Measurements from ENCODE around the gene CRLF2.
"Not testable (repeated sequence)": the region's sequence is repeated elsewhere in the genome, so short reads cannot be mapped to it uniquely, and the experiment has no call there.

- not testable (repeated sequence) for TF ChIP-seq CTCF (IDR thresholded peaks at IDR 0.05 in 2 of 3, conservative IDR thresholded peaks at IDR 0.05 in 1 of 3; ENCODE audit: borderline replicate concordance in 1 of 3, insufficient read depth in 1 of 3, low read depth in 2 of 3, low read length in 2 of 3); EZH2 (IDR thresholded peaks at IDR 0.05); JUND (IDR thresholded peaks at IDR 0.05); POLR2AphosphoS5 (IDR thresholded peaks at IDR 0.05; ENCODE audit: low read depth, low read length); CEBPB (IDR thresholded peaks at IDR 0.05; ENCODE audit: low read depth); YY1 (IDR thresholded peaks at IDR 0.05; ENCODE audit: extremely low read depth, insufficient replicate concordance, low read depth, low read length); SRF (IDR thresholded peaks at IDR 0.05; ENCODE audit: low read depth); TCF7L2 (IDR thresholded peaks at IDR 0.05; ENCODE audit: borderline replicate concordance, extremely low read depth, insufficient read depth, insufficient read length); RAD21 (IDR thresholded peaks at IDR 0.05; ENCODE audit: low read depth); ATF3 (IDR thresholded peaks at IDR 0.05); ZNF274 (IDR thresholded peaks at IDR 0.05; ENCODE audit: low read depth, low read length)
Measured at GRCh38 chrX:1156681-1157455, 55.6 kb downstream of the CRLF2 start.
